ENCODE measurements around the gene OGG1.
A peak's percentile ranks its signal among the peaks of the same experiment; 100 is the strongest.

The OGG1 gene

DNA sequence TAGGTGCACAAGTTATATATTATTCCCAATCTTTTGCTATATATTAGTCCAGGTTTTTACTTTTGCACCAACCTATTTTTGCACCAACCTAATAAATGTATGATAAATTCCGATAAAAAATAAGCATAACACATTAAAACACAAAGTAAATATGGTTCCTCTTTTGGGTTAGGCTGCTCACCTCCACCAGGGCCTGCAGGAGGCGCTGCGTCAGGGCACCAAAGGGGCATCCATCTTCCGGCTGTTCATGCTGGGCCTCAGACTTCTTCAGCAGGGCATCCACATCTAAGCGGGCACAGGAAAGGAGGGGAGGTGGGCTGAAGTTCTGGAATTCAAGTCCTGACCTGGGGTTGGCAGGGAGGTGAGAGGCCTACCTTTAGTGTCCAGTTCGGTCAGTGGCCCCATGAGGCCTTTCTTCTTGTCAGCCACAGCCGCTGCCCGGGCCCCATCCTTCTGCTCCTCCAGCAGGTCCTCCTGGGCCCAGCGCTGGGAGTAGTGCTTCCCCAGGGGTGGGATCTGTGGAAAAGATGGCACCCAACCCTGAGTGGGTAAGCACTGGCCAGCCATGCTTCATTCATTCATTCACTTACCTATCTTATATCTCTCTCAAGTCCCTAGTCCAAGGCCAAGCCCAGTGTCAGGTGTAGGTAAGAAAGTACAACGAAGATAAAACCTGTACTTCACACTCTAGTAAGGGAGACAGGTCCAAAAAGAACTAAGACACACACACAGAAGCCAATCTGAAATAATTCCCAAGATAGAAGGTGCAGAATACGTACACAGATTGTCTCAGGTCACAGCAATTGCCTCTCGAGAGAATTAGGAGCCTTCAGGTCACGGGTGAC lies 37.3 kb downstream of the OGG1 start:
- DNase-seq = no peak

DNA sequence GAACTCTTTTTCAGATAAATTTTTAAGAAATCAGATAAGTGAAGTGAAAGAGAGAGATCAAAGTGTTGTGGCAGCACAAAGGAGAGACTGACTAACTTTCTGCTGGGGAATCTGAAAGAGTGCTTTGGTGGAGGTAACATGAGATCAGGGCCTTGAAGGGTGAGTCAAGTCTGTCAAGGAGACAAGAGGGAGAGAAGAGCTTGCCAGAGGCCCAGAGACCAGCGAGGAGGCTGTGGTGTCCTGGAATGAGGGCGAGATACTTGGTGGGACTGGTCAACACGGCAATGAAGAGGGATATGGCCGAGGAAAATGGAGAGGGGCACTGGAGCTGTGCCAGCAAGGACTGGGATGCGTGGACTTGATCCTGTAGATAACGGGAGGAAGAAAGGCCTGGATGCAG lies 38.0 kb downstream of the OGG1 start:
- DNase-seq = no peak

DNA sequence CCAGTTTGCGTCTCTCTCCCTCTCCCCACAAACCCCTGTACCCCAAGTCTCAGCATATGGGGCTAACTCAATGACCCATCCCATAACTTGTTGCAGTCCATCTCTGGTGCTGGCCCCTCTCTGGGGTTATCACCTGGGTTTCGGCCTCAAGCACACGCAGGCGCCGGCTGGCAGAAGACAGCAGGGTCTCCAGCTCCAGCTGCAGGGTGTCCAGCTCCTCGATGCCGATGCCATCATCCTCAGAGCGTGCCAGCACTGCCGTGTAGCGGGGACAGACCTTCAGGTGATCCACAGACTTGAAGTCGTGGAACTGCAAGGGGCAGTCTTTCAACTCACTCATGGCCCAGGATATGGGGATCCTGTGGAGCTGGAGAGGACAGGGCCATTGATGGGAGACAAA lies 41.4 kb downstream of the OGG1 start:
- no peak for DNase-seq

GRCh38 chr3:9791790-9792404 lies 42.1 kb downstream of the OGG1 start:
- DNase-seq = no peak

- DNase-seq = peak; percentile 97
These were observed 42.8 kb downstream of the OGG1 start, which contains the start of the genes ARPC4 and TADA3 for GRCh38 chr3:9792405-9793160. ARPC4 (plus strand) TSS chr3:9793082; CDS start chr3:9793122, 40 bp downstream. TADA3 (minus strand) TSS chr3:9792473; CDS start chr3:9791466, 1,007 bp downstream.

DNA sequence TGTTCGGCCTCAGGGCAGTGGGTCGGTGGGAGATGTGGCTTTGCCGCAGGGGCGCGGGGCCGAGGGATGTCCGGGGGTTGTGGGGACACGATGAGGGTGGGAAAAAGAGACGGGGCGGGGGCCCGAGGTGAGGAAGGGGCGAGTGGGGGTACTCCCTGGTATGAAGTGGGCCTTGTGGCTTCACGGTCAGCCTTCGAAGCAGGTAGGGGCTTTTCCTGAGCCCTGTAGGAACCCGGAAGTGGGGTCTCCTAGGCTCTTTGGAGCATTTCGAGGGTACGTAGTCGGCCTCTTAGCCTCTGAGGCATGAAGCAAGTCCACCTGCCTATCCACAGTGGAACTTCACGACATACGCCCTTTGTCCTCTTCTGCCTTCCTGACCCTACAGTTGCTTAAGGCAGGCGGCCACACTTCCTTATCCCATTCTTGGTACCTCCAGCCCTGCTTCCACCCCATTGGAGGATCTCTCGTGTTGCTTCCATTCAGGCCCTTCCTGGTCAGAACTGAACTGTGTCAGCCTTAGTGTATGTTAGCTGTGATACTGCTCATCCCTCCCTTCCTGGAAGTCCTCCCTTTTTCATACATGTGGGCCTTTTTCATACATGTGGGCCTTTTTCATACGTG lies 43.5 kb downstream of the OGG1 start:
- DNase-seq = peak; percentile 29

- no peak for DNase-seq
These were observed 44.6 kb downstream of the OGG1 start for GRCh38 chr3:9794400-9794799.

GRCh38 chr3:9795207-9795606 lies 45.5 kb downstream of the OGG1 start:
- DNase-seq = no peak

GRCh38 chr3:9797196-9797945 lies 47.6 kb downstream of the OGG1 start:
- DNase-seq = no peak

DNA sequence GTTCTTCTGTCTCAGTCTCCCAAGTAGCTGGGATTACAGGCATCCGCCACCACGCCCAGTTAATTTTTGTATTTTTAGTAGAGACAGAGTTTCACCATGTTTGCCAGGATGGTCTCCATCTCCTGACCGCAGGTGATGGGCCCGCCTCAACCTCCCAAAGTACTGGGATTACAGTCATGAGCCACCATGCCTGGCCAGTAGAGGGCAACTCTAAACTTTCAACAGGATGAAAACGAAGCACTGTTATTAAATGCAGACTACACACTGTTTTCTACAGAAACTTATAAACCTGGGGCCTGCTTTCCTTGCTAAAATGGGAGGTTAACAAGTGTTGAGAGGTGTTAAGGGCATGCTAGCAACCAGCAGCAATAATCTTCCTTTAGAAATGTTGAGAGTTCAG lies 50.8 kb downstream of the OGG1 start:
- no peak for DNase-seq

DNA sequence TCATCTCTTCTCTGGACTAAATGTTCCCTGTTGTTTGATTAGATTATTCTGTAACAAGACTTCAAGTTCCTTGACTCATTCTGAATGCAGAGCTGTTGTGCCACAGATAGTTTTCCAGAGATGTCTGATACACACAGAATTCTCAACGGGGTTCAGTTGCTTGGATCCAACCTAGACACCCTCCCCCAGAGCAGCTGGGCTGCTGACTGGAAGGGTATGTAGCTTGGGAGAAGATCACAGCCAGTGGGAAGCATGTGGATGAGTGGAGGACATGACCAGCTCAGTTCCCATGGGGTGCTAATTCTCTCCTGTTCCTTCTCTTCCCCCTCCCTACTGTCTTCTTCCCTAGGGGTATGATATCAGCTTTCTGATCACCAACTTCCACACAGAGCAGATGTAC lies 53.7 kb downstream of the OGG1 start:
- DNase-seq = no peak

DNA sequence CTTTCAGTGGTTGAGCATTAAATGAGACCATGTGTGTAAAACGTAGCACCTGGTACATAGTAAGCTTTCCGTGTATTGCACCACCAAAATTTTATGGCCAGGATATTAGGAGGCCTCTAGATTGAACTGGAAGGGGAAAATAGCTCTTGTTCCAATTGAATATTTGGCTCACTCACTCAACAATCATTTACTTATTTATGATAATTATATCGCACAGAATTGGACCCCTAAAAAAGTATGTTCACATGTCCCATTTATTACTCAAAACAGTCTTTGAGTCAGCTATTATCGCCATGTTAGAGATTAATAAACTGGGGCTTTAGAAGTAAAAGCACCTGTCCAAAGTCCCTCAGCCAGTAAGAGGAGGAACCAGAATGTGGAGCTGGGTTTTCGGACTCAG lies 55.2 kb downstream of the OGG1 start:
- DNase-seq = no peak

- DNase-seq = no peak
These were observed 56.4 kb downstream of the OGG1 start for GRCh38 chr3:9806137-9806536.

Measured in fibroblast of upper back skin (primary cell).